ENCODE results near the gene MIA2.
A peak's percentile ranks its signal among the peaks of the same experiment; 100 is the strongest.
"Not testable (repeated sequence)": the region's sequence is repeated elsewhere in the genome, so short reads cannot be mapped to it uniquely, and the experiment has no call there.

Gene MIA2

DNA sequence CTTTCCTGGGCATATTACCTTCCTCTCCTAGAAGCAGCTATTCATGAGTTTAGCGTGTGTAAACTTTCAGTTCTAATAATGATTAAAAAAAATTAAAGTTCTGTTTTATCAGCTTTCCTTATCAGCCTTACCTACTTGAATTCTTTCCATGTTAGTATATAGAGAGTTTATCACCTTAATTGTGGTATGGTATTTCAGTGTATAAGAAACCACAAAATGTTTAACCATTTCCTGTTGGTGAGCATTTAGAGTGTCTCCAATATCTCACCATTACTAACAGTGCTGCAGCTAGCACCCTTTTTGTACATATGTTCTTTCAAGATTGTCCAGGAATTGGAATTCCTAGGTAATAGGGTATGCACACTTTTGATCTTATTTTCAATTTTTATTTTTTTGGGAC lies 109.1 kb downstream of the MIA2 start:
- no peak for DNase-seq

DNA sequence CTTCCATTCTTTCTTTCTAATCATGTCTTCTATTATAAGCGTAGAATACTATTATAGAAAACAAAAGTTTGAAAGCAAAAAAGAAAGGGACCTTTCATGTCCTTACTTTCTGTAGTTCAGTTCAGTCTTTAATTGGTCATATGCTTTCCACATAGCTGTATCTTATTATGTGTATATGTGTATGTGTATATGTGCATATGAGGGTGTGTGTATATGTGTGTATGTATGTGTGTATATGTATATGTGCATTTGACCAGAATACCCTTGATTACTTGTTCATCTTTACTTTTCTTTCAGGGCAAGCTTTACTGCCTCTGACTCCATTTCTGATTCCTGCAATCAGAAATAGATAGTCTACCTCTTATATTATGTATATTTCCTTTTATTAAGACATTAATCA lies 109.9 kb downstream of the MIA2 start:
- no peak for DNase-seq

DNA sequence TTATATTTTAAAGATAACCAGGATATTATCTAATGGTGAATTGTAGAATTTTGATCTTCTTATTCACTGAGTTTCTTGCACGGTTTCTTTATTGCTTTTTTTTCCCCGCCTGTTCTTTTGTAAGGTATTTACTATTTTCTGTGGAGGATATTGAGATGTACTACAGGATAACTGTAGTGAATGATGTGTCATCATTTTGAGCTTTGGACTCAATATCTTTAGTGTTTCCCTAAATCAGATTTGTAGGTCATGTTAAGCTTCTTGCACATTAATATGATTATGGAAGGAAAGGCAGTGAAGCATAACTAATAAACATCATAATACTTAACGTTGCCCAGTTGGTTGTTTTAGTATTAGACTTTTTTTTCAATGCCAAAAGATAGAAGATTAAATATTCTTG lies 117.2 kb downstream of the MIA2 start:
- no peak for DNase-seq

DNA sequence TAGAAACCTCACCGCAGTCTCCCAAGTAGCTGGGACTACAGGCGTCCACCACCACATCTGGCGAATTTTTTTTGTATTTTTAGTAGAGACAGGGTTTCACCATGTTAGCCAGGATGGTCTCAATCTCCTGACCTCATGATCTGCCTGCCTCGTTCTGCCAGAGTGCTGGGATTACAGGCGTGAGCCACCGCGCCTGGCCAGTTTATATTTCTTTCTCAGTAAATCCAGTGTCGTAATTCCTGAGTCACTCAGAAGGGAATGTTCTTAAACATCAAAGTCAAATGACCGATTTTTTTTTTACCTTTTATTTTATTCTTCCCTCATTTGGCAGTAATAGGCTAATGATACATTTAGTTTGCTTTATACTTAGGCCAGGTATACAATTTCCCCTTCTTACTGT lies 118.0 kb downstream of the MIA2 start:
- no peak for DNase-seq

DNA sequence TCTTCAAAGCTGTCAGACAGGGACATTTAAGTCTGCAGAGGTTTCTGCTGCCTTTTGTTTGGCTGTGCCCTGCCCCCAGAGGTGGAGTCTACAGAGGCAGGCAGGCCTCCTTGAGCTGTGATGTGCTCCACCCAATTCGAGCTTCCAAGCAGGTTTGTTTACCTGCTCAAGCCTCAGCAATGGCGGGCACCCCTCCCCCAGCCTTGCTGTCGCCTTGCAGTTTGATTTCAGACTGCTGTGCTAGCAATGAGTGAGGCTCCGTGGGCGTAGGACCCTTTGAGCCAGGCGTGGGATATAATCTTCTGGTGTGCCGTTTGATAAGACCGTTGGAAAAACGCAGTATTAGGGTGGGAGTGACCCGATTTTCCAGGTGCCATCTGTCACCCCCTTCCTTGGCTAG lies 125.4 kb downstream of the MIA2 start:
- DNase-seq = not testable (repeated sequence)

DNA sequence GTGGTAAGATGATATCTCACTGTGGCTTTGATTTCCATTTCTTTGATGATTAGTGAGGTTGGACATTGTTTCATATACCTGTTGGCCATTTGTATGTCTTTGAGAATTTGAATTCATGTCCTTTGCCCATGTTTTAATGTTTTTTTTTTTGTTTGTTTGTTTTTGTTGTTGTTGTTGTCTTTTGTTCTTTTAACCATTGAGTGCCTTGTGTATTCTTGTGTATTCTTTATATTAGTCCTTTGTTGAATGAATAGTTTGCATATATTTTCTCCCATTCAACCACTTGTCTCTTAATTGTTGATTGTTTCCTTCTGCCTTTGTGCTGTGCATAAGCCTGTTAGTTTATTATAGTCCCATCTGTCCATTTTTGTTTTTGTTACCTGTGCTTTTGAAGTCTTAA lies 126.6 kb downstream of the MIA2 start:
- DNase-seq = no peak

DNA sequence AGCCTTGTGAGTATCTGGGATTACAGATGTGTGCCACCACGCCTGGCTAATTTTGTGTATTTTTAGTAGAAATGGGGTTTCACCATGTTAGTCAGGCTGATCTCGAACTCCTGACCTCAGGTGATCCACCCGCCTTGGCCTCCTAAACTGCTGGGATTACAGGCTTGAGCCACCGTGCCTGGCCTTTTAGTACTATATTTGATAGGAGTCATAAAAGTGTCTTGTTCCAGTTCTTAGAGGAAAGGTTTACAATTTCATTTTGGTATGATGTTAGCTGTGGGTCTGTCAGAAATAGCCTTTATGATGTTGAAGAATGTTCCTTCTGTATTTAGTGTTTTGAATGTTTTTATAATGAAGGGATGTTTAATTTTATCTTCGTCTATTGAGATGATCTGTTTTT lies 127.8 kb downstream of the MIA2 start:
- DNase-seq = not testable (repeated sequence)

DNA sequence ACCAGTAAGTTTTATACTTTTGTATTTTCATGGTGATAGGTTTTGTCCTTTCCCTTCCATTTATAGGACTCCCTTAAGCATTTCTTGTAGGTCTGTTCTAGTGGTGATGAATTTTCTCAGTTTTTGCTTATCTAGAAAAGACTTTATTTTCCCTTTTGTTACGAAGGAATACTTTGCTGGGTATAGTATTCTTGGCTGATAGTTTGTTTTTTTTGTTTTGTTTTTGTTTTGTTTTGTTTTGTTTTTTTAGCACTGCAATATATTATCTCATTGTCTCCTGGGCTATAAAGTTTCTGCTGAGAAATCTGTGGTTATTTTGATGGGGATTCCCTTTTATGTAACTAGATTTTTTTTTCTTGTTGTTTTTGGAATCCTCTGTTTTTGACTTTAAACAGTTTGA lies 130.8 kb downstream of the MIA2 start:
- DNase-seq = no peak

DNA sequence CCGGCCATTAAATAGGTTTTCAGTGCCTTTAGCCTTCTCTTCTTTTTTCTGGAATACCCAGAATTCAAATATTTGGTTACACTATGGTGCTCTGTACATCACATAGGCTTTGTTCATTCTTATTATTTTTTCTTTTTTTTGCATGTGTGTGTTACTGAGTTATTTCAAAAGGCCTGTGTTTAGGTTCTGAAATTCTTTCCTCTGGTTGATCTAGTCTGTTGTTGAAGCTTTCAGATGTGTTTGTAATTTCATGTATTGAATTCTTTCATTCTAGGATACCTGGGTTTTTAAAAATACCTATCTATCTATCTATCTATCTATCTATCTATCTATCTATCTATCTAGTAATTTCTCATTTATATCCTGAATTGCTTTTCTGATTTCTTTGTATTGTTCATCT lies 131.6 kb downstream of the MIA2 start:
- DNase-seq = no peak

DNA sequence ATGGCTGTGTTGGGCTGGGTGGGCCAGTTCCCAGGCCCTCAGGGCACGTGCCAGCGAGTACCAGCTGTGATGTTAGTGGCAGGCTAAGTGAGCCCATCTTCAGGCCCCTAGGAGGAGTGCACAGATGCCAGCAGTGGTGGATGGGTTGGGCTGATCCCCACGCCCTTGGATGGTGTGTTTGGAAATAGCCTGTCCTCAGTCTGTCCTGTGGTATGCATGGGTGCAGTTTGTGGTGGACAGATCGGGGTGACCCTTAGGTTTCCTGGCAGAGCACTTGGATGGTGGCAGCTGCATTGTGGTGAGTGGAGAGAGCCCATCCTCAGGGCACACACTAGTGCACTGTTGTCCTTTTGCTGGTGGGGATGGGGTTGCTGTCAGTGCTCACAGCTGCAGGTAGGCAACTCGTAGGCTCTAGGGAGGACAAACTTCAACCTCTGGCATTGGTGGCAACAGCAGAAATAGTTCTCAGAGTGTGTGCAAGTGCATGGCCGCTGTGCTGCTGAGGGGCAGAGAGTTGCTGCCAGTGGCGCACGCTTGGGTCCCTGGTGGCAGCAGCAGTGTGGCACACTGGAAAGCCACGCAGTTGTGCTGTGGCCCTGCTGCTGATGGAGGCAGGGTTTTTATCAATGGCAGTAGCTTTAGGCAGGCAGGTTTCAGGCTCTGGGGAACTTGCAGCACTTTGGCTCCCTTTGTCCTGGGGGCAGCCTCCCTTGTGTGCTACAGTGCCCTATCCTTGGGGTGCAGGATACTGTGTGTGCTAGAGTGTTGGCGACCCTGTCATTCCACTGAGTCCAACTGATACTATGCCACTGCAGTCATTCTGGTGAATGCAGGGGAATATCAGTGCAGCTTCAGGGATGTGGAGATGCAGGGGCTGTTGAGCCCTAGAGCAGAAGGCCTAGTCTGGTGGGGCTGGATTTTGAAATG lies 133.0 kb downstream of the MIA2 start:
- no peak for DNase-seq

DNA sequence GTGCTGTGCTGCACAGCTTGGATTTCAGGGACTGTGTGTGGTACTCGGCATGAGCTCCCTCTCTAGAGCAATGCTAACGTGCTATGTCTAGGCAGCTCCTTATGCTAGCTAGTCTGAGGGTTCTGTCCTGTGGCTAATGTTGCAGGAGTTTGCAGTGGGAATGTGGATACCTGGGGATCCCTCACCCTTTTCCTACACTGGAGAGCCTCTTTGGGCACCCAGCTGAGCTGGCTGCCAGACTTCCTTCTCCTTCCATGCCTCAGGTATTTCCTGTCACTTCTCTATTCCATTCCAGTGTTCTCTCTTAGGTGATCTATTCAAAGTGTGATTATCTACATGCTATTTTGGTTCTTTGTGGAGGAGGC lies 133.7 kb downstream of the MIA2 start:
- no peak for DNase-seq

DNA sequence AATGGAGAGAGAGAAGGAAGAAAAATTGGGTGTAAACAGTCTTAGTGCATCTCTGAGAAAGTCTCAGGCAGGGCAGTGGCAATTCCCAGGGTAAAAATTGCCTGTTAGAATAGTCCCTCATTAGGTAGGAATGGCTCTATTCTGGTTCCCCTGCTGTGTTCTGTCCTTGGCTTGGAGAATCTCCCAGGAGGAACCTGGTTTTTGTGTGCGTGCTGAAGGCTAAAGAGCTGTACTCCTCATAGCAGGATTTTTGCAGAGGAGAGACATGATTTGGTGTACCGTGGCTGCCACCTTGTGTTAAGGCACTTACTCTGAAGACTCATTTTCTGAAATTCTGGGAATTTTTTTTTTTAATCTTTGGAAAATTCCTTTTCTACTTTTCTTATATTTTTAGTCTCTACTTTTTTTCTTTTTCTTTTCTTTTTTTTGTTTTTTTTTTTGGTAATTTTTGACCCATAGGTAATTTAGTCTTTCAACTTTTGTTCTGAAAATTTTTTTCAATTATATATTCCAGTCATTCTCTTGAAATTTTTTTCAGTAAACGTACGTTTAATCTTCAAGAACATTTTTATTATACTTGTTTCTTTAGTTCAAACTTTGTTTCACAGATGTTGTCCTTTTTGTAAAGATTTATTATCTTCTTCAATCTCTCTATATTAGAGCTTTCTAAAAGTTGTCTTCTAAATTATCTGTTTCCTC lies 134.7 kb downstream of the MIA2 start:
- peak; percentile 64 for DNase-seq

DNA sequence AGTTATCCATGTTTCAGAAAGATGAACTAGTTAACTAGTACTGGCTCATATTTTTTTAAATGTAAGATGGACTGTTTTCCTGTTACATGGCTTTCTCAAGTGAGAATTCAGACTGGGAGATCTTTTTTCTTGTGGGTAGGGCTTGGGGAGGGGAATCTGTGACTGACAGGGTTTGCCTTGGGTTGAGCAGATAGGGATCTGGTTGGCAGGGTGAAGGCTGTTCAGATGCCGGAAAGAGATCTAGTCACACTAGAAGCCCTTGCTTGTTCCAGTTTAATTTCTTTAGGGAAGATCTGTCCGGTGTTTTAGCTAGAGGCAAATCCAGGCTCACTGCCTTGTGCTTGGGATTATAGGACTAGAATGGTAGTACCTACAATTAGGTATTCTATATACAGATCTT lies 135.3 kb downstream of the MIA2 start:
- DNase-seq = no peak

DNA sequence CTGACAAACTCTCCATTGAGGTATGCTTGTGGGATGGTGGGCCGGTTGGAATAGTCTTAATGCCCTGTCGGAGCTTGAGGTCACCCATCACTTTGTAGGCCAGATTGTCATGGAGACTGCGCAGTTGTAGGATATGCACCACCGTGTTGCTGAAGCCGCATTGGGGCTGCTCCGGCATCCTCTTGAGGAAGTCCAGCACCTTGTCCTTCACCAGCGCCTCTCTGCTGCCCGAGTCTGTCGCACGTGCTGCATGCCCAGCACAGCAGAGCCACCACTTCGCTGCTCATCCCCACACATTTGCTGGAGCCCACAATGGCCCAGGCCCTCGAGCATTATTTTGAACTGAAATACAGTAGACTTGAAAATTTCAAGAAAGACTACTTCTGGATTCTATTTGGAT lies 136.7 kb downstream of the MIA2 start:
- DNase-seq = no peak

DNA sequence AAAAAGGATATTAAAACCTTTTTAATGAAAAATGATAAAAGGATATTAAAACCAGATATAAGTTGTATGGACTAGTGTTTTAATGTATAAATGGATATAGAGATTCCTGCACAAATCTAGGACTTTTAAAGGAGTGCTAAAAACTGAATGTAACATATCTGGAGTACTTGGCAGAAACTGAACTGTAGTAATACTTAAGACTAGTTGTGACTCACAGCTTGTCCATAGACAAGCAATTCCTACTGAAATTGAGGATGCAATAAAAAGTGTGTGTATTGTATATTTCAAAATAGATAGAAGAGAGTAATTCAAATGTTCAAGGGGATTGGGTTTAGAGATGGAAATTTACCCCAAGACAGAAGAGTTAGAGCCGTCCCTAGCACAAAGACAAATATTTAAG lies 138.9 kb downstream of the MIA2 start:
- DNase-seq = no peak

DNA sequence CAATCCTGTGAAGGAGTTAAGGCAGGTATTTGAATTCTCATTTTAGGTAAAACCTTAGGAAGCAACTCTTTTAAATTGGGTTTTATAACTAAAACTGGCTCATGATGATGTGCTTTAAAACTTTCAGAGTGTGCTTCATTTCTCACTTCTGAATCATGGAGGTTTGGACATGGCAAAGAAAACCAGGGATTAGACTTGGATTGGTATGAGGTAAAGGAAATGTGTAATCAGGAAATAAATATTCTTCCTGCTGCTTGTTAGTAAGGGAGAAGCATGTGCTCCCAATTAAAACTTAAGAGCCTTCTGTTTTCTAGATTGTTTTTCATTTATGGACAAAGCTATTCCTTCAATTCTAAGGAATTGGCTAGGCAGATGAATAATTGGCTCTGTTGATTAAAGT lies 141.1 kb downstream of the MIA2 start:
- no peak for DNase-seq

DNA sequence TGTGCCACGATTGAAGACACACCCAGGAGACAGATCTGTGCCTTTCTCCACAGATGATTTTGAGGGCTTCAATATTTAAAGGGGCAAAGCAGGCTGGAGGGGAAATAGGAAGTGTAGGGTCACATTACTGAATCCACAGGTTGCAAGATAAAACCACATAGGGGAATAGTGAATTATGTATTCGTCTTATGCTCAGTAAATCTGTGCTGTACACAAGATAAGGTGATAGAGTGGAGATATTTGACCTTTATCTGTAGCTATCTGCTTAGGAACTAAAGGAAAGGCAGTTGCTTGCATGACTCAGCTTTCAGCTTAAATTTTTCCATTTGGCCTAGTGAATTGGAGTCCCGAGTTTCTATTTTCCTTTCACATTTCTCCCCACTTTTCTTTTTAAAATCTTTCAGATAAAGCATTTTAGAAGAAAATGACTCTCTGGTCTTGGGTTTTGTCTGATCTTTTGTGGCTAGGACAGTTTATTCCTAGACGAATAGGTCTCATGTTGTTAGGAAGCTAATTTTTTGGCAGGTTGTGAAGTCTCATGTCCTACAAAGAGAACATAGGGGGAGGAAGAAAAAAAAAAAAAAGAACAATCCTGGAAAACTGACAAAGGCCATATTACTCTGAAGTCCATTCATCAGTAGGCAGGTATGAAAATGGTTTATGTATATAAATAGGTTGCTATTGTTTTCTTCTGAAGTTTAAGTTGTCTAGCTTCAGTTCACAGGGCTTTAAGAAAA lies 143.1 kb downstream of the MIA2 start:
- no peak for DNase-seq

DNA sequence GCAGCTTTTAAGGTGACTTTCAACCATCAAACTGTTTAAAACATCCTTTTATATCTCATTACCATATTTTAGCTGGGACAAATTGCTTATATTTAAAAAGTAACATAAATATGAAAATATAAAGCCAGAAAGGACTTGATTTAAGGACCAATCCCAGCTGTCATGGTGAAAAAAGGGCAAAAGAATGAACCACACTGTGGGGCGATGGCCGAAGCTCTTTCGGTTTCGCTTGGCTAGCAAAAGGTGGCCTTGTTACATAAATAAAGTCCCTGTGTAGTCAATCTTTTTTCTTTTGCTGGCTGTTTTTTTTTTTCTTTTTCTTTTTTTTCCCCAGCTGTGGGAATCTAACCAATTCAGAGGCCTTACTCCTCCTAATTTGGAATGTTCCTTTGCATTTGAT lies 147.7 kb downstream of the MIA2 start:
- DNase-seq = no peak

DNA sequence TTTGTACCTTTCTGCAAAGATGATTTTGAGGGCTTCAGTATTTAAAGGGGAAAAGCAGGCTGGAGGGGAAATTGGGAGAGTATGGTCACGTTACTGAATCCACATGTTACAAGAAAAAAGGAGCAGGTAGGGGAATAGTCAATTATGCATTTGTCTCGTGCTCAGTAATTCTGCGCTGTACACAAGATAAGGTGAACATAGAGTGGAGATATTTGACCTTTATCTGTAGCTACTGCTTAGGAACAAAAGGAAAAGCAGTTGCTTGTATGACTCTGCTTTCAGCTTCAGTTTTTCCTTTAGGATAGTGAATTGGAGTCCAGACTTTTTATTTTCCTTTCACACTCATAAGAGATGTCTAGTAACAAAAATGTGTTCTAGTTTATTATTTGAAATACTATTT lies 148.7 kb downstream of the MIA2 start:
- no peak for DNase-seq

DNA sequence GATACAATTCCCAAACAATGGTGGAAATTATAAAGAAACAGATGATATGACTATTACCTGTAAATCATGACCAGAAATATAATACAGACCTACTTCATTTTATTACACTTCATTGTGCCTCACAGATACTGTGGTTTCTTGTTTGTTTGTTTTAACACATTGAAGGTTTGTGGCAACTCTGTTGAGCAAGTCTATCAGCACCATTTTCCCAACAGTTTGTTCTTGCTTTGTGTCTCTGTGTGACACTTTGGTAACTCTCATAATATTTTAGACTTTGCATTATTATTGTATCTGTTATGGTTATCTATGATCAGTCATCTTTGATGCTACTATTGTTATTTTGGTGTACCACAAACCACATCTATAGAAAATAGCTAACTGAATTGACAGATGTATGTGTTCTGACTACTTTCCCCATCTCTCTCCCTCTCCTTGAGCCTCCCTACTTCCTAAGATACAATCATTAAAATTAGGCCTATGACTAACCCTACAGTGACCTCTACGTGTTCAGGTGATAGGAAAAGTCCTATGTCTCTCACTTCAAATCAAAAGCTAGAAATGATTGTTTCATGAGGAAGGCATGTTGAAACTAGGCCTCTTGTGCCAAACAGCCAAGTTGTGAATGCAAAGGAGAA lies 149.4 kb downstream of the MIA2 start:
- DNase-seq = no peak

DNA sequence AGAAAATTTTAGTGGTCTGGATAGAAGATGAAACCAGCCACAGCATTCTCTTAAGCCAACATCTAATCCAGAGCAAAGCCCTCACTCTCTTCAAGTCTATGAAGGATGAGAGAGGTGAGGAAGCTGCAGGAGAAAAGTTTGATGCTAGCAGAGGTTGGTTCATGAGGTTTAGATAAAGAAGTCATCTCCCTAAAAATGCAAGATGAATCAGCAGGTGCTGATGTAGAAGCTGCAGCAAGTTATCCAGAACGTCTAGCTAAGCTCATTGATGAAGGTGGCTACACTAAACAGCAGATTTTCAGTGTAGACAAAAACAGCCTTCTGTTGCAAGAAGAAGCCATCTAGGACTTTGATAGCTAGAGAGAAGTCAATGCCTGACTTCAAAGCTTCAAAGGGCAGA lies 150.0 kb downstream of the MIA2 start:
- no peak for DNase-seq

DNA sequence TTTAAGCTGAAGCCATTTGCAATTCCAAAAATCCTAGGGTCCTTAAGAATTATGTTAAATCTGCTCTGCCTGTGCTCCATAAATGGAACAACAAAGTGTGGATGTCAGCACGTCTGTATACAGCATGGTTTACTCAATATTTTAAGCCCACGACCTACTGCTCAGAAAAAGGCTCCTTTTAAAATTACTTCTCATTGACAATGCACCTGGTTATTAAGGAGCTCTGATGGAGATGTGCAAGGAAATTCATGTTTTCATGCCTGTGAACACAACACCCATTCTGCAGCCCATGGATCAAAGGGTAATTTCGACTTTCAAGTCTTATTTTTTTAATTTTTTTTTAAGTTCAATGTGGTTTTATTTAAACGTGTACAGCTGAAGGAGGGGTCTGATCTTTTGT lies 150.5 kb downstream of the MIA2 start:
- DNase-seq = no peak

DNA sequence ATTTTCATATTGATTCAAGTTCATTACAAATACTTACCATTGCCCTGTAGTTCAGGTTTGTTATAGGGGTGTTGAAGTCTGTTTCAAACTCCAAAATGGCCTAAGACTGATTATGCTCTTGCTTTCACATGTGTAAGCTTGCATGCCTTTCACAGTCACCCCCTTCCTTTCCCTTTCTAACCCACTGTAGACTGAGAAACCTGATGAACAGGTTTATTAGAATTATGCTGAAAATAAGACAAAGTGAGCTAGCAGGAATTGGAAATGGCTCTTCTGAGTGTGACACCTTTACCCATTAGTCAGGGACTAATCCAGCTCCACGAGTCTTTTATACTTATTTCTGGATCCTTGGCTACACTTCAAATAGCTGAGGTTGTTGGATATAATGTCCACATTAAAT lies 159.6 kb downstream of the MIA2 start:
- no peak for DNase-seq
